HepG2 (cell line): ENCODE data around the gene RCOR1. TPM values are rescaled to one million over a fixed set of nuclear protein-coding genes. Genes with fewer than 3 reads are reported as not detected.
A peak's percentile ranks its signal among the peaks of the same experiment; 100 is the strongest.

ENCODE experiments used
- CHCHD3 ChIP-seq: sonication (generic); formaldehyde crosslinking; IDR thresholded peaks from 2 replicates; pipeline ENCODE4 v1.8.0; 2022; ENCODE audit warnings: mild to moderate bottlenecking, missing genetic modification reagents, moderate library complexity
- GABPA ChIP-seq, 2 experiments: IDR thresholded peaks; 2 replicates each; pipeline ENCODE4 v1.6.1; 2011 to 2016; ENCODE audit warnings: low read depth in 2 of 2, low read length in 1 of 2, missing biosample characterization in 1 of 2, missing genetic modification characterization in 1 of 2
- HNRNPH1 ChIP-seq: fragments of 200-400 bp; formaldehyde crosslinking; optimal IDR thresholded peaks from 2 replicates; pipeline ENCODE3; 2017; ENCODE audit warnings: mild to moderate bottlenecking, low read depth, low read length
- KLF13 ChIP-seq: sonication (generic); formaldehyde crosslinking; IDR thresholded peaks from 2 replicates; pipeline ENCODE4 v1.4.0; 2020; ENCODE audit warnings: mild to moderate bottlenecking, missing genetic modification reagents
- RELA ChIP-seq: sonication (generic); formaldehyde crosslinking; IDR thresholded peaks from 2 replicates; pipeline ENCODE4 v1.4.0; 2020; ENCODE audit warnings: missing genetic modification reagents
- SIX4 ChIP-seq: sonication (generic); formaldehyde crosslinking; IDR thresholded peaks from 2 replicates; pipeline ENCODE4 v1.4.0; 2020; ENCODE audit warnings: missing genetic modification reagents
- ZFP91 ChIP-seq: sonication (generic); formaldehyde crosslinking; IDR thresholded peaks from 2 replicates; pipeline ENCODE4 v1.9.0; 2022; ENCODE audit warnings: missing genetic modification reagents, mild to moderate bottlenecking, borderline replicate concordance
- ZNF121 ChIP-seq: sonication (generic); formaldehyde crosslinking; IDR thresholded peaks from 2 replicates; pipeline ENCODE4 v1.5.0; 2020; ENCODE audit warnings: mild to moderate bottlenecking, missing genetic modification reagents
- ZNF136 ChIP-seq: sonication (generic); formaldehyde crosslinking; IDR thresholded peaks from 2 replicates; pipeline ENCODE4 v1.8.1; 2022; ENCODE audit warnings: low read depth, mild to moderate bottlenecking, moderate library complexity, missing genetic modification reagents
- ZNF24 ChIP-seq: fragments of 450-650 bp; IDR thresholded peaks from 2 replicates; pipeline ENCODE4 v1.6.1; 2017; ENCODE audit warnings: antibody characterized with exemption, mild to moderate bottlenecking
- ZNF317 ChIP-seq: sonication (generic); formaldehyde crosslinking; IDR thresholded peaks from 2 replicates; pipeline ENCODE4 v1.5.0; 2020; ENCODE audit warnings: mild to moderate bottlenecking, missing genetic modification reagents
- ZNF335 ChIP-seq: sonication (generic); formaldehyde crosslinking; IDR thresholded peaks from 2 replicates; pipeline ENCODE4 v1.4.0; 2020; ENCODE audit warnings: missing genetic modification reagents
- ZNF414 ChIP-seq: sonication (generic); formaldehyde crosslinking; IDR thresholded peaks from 2 replicates; pipeline ENCODE4 v1.5.0; 2020; ENCODE audit warnings: missing genetic modification reagents
- ZNF737 ChIP-seq: sonication (generic); formaldehyde crosslinking; IDR thresholded peaks from 2 replicates; pipeline ENCODE4 v1.5.0; 2020; ENCODE audit warnings: missing genetic modification reagents, mild to moderate bottlenecking, borderline replicate concordance
- polyA plus RNA-seq, 8 experiments: library from polyadenylated mRNA; depleted of rRNA in 3 of 8; stranded (reverse) in 7 of 8; unstranded in 1 of 8; fragments of >200 nt; fragmentation: Illumina TruSeq in 4 of 8; extraction: Trizol in 4 of 8; gene quantifications; 2 replicates each; pipeline versions ENCODE4 v1.2.1 to v1.2.3, GENCODE V29; 2011 to 2016; ENCODE audit warnings: low read depth in 4 of 8, missing spikeins in 1 of 8, mixed read lengths in 1 of 8; ENCODE audit not compliant: insufficient read depth in 1 of 8
- total RNA-seq, 5 experiments: library from RNA; depleted of rRNA; stranded (reverse); fragments of >200 nt; fragmentation: Illumina TruSeq; extraction: Trizol; gene quantifications; 2 replicates each; pipeline ENCODE4 v1.2.3, GENCODE V29; 2016; ENCODE audit warnings: low read depth in 1 of 5
- TF ChIP-seq, protein P1 (sequence below), 2 experiments: sonication (generic) in 1 of 2; formaldehyde crosslinking in 1 of 2; IDR thresholded peaks; 2 replicates each; pipeline versions ENCODE4 v1.6.1 to v1.9.0; 2014 to 2022; ENCODE audit warnings: antibody characterized with exemption in 1 of 2, borderline replicate concordance in 1 of 2, inconsistent platforms in 1 of 2, low read depth in 1 of 2, missing genetic modification reagents in 1 of 2
- TF ChIP-seq, protein P2 (sequence below): IDR thresholded peaks from 2 replicates; pipeline ENCODE4 v1.6.1; 2018; ENCODE audit warnings: missing genetic modification reagents
- TF ChIP-seq, protein P3 (sequence below): sonication (generic); formaldehyde crosslinking; IDR thresholded peaks from 2 replicates; pipeline ENCODE4 v1.5.1; 2020; ENCODE audit warnings: missing genetic modification reagents, mild to moderate bottlenecking, borderline replicate concordance

Gene RCOR1
- total and polyA plus RNA-seq, 2 of the 13 experiments (the other 11 are each of a cell fraction or from before 2014, with no cell fraction given) = 10.2 to 11.1 TPM

DNA sequence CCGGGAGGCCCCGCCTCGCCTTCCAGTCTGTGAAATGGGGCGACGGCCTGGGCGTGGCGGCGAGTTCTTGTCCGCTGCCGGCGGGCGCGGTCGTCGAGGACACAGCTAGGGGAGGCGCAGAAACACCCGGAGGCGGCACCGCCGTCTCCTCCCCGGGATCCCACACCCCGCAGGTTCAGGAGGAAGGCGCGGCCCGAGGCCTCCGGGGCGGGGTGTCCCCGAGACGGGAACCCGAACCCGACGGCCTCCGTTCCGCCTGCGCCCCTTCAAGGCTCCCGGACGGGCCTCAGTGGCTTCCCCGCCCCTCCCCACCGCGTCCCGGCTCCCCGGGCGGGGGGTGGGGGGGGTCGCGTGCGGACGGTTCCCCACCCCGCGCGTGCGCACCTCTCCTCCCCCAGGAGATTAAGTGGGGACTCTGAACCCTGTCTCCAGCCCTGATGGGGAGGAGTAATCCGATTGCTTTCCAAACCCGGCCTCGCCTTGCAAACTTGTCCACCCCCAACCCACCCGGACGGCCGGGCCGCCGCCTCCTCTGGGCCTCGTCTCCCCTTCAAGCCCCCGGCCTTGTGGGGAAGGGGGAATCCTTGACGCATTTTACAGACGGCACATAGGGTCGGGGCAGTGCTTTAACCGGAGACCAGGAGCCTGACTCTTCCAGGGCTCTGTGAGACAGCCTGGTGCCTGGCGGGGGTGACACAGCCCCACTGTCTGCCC is 47.5 kb upstream of the RCOR1 start (continued):
- TF ChIP-seq ZNF24 (no peak), ZNF737 (CRISPR knock-in tag) (no peak), SIX4 (CRISPR knock-in tag) (no peak), ZNF335 (CRISPR knock-in tag) (no peak), ZNF414 (no peak), KLF13 (CRISPR knock-in tag) (no peak), RELA (no peak), HNRNPH1 (no peak), CHCHD3 (CRISPR knock-in tag) (no peak), ZNF136 (CRISPR knock-in tag) (0 out of 2 replicates have a peak, but pooled peaks have one; percentile 19), ZFP91 (peak; percentile 55; the same call in 1 of the 2 replicates), ZNF317 (no peak; the same call in 1 of the 2 replicates), ZNF121 (CRISPR knock-in tag) (no peak), GABPA (IDR thresholded peaks at IDR 0.05; ENCODE audit: low read depth, low read length) (no peak), GABPA (CRISPR knock-in tag; IDR thresholded peaks at IDR 0.05; ENCODE audit: low read depth) (no peak)
- TF ChIP-seq, protein P1, sequence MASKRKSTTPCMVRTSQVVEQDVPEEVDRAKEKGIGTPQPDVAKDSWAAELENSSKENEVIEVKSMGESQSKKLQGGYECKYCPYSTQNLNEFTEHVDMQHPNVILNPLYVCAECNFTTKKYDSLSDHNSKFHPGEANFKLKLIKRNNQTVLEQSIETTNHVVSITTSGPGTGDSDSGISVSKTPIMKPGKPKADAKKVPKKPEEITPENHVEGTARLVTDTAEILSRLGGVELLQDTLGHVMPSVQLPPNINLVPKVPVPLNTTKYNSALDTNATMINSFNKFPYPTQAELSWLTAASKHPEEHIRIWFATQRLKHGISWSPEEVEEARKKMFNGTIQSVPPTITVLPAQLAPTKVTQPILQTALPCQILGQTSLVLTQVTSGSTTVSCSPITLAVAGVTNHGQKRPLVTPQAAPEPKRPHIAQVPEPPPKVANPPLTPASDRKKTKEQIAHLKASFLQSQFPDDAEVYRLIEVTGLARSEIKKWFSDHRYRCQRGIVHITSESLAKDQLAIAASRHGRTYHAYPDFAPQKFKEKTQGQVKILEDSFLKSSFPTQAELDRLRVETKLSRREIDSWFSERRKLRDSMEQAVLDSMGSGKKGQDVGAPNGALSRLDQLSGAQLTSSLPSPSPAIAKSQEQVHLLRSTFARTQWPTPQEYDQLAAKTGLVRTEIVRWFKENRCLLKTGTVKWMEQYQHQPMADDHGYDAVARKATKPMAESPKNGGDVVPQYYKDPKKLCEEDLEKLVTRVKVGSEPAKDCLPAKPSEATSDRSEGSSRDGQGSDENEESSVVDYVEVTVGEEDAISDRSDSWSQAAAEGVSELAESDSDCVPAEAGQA (IDR thresholded peaks at IDR 0.05; ENCODE audit: low read depth) = no peak
- TF ChIP-seq, protein P1 (CRISPR knock-in tag; IDR thresholded peaks at IDR 0.05; ENCODE audit: borderline replicate concordance) = peak; percentile 46; the same call in 1 of the 2 replicates
- TF ChIP-seq, protein P2, sequence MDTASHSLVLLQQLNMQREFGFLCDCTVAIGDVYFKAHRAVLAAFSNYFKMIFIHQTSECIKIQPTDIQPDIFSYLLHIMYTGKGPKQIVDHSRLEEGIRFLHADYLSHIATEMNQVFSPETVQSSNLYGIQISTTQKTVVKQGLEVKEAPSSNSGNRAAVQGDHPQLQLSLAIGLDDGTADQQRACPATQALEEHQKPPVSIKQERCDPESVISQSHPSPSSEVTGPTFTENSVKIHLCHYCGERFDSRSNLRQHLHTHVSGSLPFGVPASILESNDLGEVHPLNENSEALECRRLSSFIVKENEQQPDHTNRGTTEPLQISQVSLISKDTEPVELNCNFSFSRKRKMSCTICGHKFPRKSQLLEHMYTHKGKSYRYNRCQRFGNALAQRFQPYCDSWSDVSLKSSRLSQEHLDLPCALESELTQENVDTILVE (CRISPR knock-in tag) = no peak; the same call in 1 of the 2 replicates
- TF ChIP-seq, protein P3, sequence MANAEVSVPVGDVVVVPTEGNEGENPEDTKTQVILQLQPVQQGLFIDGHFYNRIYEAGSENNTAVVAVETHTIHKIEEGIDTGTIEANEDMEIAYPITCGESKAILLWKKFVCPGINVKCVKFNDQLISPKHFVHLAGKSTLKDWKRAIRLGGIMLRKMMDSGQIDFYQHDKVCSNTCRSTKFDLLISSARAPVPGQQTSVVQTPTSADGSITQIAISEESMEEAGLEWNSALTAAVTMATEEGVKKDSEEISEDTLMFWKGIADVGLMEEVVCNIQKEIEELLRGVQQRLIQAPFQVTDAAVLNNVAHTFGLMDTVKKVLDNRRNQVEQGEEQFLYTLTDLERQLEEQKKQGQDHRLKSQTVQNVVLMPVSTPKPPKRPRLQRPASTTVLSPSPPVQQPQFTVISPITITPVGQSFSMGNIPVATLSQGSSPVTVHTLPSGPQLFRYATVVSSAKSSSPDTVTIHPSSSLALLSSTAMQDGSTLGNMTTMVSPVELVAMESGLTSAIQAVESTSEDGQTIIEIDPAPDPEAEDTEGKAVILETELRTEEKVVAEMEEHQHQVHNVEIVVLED (CRISPR knock-in tag) = peak; percentile 54; the same call in 1 of the 2 replicates
